Measurements from ENCODE around the gene CUBN. TPM values are rescaled to one million over a fixed set of nuclear protein-coding genes. Genes with fewer than 3 reads are reported as not detected.

CUBN gene
- total RNA-seq, 1 donor from 2014 or later, result 2.5 TPM

GRCh38 chr10:16798571-16798970 lies 331.0 kb downstream of the CUBN start:
- intact Hi-C loops (cut with micrococcal nuclease), result no loop called here

GRCh38 chr10:16795410-16796073 lies 334.1 kb downstream of the CUBN start:
- H3K9me3 Mint-ChIP-seq, result no peaks in the 10 kb centered on the region
- CTCF ChIA-PET, result no interaction called here
- TF ChIP-seq CTCF (IDR thresholded peaks at IDR 0.05), result no peak
- H3K36me3 Mint-ChIP-seq (ENCODE audit: low read depth), result peaks cover 37% of the 10 kb centered on the region
- no peak overlapping the region for H3K4me3 Mint-ChIP-seq
- POLR2A ChIA-PET, result no interaction called here
- no peaks in the 10 kb centered on the region for H3K27me3 Mint-ChIP-seq
- no peak for DNase-seq
- intact Hi-C loops (cut with micrococcal nuclease), result no loop called here
- no peak overlapping the region for H3K27ac Mint-ChIP-seq
- ATAC-seq (ENCODE audit: low read depth), result no peak
- H3K4me1 Mint-ChIP-seq, result peaks cover 16% of the 10 kb centered on the region

More at GRCh38 chr10:16798571-16798970, 331.0 kb downstream of the CUBN start:
- no peak for TF ChIP-seq CTCF (IDR thresholded peaks at IDR 0.05)
- ATAC-seq (ENCODE audit: low read depth) (no peak), DNase-seq (no peak)
- Mint-ChIP-seq H3K4me3 (no peak overlapping the region), H3K36me3 (ENCODE audit: low read depth) (peaks cover 27% of the 10 kb centered on the region), H3K4me1 (peaks cover 16% of the 10 kb centered on the region), H3K9me3 (no peaks in the 10 kb centered on the region), H3K27ac (no peak overlapping the region), H3K27me3 (no peaks in the 10 kb centered on the region)
- CTCF ChIA-PET, result no interaction called here
- POLR2A ChIA-PET, result no interaction called here

GRCh38 chr10:16794005-16794404 lies 335.6 kb downstream of the CUBN start:
- Mint-ChIP-seq H3K27me3 (no peaks in the 10 kb centered on the region), H3K4me1 (peaks cover 1% of the 10 kb centered on the region), H3K27ac (no peak overlapping the region), H3K36me3 (ENCODE audit: low read depth) (peaks cover 42% of the 10 kb centered on the region), H3K9me3 (no peaks in the 10 kb centered on the region), H3K4me3 (no peak overlapping the region)
- intact Hi-C loops (cut with micrococcal nuclease), result no loop called here
- TF ChIP-seq CTCF (IDR thresholded peaks at IDR 0.05), result no peak
- POLR2A ChIA-PET, result no interaction called here
- ATAC-seq (ENCODE audit: low read depth) (no peak), DNase-seq (no peak)
- CTCF ChIA-PET, result no interaction called here

GRCh38 chr10:16792675-16793074 lies 336.9 kb downstream of the CUBN start:
- ATAC-seq (ENCODE audit: low read depth) (no peak), DNase-seq (no peak)
- intact Hi-C loops (cut with micrococcal nuclease), result no loop called here
- Mint-ChIP-seq H3K27me3 (no peaks in the 10 kb centered on the region), H3K9me3 (no peaks in the 10 kb centered on the region), H3K27ac (no peak overlapping the region), H3K4me1 (peaks cover 8% of the 10 kb centered on the region), H3K36me3 (ENCODE audit: low read depth) (peaks cover 39% of the 10 kb centered on the region), H3K4me3 (no peak overlapping the region)
- no peak for TF ChIP-seq CTCF (IDR thresholded peaks at IDR 0.05)
- POLR2A ChIA-PET, result no interaction called here
- CTCF ChIA-PET, result no interaction called here

GRCh38 chr10:16789765-16790164 lies 339.8 kb downstream of the CUBN start:
- Mint-ChIP-seq H3K4me3 (no peak overlapping the region), H3K27me3 (no peaks in the 10 kb centered on the region), H3K27ac (no peak overlapping the region), H3K4me1 (peaks cover 14% of the 10 kb centered on the region), H3K9me3 (no peaks in the 10 kb centered on the region), H3K36me3 (ENCODE audit: low read depth) (peaks cover 47% of the 10 kb centered on the region)
- intact Hi-C loops (cut with micrococcal nuclease), result no loop called here
- TF ChIP-seq CTCF (IDR thresholded peaks at IDR 0.05), result no peak
- no peak for ATAC-seq (ENCODE audit: low read depth)
- DNase-seq, result no peak
- CTCF ChIA-PET, result interaction anchor here (0.6 kb wide), 1 partner anchor 12 kb away, joined by 3 read pairs; no protein-coding TSS in a partner anchor
- POLR2A ChIA-PET, result no interaction called here

Data from activated B cell treated with CpG ODN at 0.5 μM for 24 hours (primary cell).